Subcutaneous adipose tissue (tissue), 4 donors: ENCODE data around the gene ZNF296. TPM values are rescaled to one million over a fixed set of nuclear protein-coding genes. Genes with fewer than 3 reads are reported as not detected.

Experiments used
- total RNA-seq, 4 donors: library from RNA; depleted of rRNA; stranded (reverse); fragments of >200 nt; gene quantifications; one replicate each; pipeline ENCODE4 v1.1.0, GENCODE V29; 2016
- TF ChIP-seq, protein P1 (sequence below): fragments of 450-650 bp; IDR thresholded peaks from one replicate; pipeline ENCODE4 v1.5.1; 2016; ENCODE audit warnings: low read depth, mild to moderate bottlenecking, control low read depth, antibody characterized with exemption, moderate library complexity

Gene ZNF296
- total RNA-seq, 4 donors from 2014 or later: 0.51 to 0.88 TPM; not detected in 2

DNA sequence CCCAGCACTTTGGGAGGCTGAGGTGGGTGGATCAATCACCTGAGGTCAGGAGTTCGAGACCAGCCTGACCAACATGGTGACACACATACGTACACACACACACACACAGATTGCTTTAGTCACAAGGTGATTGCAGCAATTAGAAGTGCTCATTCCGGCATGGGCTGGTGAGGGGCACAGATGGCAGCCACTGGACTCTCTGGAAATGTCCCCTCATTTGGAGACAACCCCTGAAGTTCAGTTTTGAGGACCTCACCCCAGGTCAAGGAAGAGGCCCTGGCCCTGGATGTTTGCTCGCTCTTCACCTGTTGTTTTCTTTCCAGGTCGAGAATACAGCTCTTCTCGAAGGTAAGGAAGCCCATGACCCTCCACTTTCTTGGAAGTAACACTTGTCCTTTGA lies 6.1 kb downstream of the ZNF296 start:
- TF ChIP-seq, protein P1, sequence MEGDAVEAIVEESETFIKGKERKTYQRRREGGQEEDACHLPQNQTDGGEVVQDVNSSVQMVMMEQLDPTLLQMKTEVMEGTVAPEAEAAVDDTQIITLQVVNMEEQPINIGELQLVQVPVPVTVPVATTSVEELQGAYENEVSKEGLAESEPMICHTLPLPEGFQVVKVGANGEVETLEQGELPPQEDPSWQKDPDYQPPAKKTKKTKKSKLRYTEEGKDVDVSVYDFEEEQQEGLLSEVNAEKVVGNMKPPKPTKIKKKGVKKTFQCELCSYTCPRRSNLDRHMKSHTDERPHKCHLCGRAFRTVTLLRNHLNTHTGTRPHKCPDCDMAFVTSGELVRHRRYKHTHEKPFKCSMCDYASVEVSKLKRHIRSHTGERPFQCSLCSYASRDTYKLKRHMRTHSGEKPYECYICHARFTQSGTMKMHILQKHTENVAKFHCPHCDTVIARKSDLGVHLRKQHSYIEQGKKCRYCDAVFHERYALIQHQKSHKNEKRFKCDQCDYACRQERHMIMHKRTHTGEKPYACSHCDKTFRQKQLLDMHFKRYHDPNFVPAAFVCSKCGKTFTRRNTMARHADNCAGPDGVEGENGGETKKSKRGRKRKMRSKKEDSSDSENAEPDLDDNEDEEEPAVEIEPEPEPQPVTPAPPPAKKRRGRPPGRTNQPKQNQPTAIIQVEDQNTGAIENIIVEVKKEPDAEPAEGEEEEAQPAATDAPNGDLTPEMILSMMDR: no peak

DNA sequence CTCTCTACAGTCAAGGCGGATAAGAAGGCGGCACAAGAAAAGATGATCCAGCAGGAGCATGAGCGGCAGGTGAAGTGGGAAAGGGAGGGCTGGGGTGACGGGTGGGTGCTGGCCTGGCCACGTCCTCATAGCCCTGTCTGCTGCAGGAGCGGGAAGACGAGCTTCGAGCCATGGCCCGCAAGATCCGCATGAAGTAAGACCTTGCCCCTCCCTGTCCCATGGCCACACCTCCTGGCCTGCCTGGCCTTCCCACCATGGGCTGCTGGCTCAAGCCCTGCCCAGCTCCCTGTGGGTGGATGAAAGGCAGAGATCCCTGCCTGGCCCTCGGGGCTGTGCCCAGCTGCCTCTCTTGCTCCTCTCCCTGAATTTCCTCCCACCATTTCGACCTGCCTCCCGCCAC lies 7.2 kb downstream of the ZNF296 start:
- TF ChIP-seq, protein P1: no peak

DNA sequence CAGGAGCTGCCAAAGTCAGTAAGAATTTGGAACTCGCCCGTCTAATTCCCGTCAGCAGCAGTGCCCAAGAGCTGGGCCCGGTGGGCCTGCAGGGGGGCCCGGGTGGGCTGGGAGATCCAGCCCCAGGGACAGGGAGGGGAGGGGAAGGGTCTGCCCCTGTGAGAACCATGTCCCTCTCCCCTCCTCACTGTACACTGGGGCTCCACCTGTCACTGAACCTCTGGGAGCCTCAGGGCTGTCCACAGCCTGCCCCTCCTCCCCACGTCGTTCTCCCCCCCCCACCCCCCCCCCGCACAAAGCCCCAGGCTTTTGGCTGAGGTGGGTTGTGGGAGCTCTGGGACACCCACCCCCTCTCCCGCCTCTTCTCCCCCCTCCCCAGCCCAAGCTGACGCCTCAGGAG lies 8.2 kb downstream of the ZNF296 start:
- TF ChIP-seq, protein P1: no peak

DNA sequence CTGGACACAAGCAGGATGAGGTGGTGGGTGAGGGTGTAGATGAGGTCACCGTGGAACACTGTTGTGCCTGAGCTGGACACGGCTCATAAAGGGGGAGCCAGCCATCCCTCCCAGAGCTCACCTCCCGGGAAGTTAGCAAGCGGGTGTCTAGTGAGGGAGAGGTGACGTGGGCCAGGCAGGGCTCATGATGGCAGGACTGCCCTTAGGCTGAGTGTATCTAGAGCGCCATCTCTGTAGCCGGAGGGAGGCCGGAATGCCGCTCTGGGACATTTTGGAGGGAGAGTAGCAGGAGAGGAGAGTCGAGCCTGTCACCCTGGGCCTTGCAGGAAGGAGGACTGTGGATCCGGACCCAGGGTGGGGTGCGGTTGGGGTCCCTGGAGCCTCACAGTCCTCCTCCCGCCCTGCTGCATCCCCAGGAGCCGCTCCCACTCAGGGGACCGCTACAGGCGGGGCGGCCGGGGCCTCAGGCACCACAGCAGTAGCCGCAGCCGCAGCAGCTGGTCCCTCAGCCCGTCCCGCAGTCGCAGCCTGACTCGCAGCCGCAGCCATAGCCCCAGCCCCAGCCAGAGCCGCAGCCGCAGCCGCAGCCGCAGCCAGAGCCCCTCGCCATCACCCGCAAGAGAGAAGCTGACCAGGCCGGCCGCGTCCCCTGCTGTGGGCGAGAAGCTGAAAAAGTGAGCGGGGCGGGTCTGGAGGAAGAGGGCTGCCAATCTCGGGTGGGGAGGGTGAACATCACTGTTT lies 9.2 kb downstream of the ZNF296 start:
- TF ChIP-seq, protein P1: no peak

DNA sequence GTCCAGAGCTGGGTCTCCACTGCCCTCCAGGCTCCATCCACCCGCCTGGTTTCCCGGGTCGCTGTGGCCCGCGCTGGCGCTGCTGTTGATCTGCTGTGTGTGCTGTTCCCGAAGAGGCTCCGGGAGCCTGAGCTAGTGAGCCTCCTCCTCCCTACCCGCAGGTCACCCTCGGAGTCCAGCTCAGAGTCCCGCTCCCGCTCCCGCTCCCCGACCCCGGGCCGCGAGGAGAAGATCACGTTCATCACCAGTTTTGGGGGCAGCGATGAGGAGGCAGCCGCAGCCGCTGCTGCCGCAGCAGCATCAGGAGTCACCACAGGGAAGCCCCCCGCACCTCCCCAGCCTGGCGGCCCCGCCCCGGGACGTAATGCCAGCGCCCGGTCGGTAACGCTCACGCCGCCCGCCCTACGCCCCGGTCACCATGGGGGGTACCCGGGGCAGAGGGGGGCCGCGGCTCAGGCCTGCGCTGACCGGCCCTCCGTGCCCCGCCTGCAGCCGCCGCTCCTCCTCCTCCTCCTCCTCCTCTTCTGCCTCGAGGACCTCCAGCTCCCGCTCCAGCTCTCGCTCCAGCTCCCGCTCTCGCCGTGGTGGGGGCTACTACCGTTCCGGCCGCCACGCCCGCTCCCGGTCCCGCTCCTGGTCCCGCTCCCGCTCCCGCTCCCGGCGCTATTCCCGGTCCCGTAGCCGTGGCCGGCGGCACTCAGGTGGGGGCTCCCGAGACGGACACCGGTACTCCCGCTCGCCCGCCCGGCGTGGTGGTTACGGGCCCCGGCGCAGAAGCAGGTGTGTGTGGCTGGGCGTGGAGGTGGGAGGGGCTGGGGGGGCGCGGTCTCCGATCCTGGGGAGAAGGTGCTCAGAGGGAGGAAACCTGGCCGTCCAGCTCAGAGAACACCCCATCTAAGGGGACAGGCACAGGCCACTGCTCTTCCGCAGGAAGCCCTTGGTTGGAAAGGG lies 12.2 kb downstream of the ZNF296 start:
- TF ChIP-seq, protein P1: no peak

DNA sequence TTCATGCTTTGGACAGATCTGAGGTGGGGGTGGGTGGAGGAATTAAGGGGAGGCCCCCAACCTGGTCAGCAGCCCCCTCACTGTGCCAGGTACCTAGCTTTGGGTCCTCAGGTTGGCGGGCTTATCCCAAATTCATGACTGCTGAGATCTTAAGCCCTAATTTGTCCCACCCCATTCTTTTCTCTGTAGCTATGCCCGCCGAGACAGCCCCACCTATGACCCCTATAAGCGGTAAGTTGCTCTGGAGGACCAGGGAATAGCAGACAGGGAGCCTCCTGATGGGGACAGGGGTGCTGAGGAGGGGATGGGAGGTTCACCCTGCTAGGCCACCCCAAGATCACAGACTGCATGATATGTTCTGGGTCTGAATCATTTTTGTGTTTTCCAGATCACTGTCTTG lies 14.3 kb downstream of the ZNF296 start:
- TF ChIP-seq, protein P1: no peak
